NCI-H345 treated with DMSO at 0.1 percent for 48 hours (cell line): Measurements from ENCODE around the gene SYT4.
"Not testable (repeated sequence)": the region's sequence is repeated elsewhere in the genome, so short reads cannot be mapped to it uniquely, and the experiment has no call there.

ENCODE experiments used
- DNase-seq: peaks from one replicate; lab custom pipeline; 2025; ENCODE audit not compliant: unreplicated experiment; lab: John Stamatoyannopoulos, UW

The SYT4 gene, protein sequence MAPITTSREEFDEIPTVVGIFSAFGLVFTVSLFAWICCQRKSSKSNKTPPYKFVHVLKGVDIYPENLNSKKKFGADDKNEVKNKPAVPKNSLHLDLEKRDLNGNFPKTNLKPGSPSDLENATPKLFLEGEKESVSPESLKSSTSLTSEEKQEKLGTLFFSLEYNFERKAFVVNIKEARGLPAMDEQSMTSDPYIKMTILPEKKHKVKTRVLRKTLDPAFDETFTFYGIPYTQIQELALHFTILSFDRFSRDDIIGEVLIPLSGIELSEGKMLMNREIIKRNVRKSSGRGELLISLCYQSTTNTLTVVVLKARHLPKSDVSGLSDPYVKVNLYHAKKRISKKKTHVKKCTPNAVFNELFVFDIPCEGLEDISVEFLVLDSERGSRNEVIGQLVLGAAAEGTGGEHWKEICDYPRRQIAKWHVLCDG

DNA sequence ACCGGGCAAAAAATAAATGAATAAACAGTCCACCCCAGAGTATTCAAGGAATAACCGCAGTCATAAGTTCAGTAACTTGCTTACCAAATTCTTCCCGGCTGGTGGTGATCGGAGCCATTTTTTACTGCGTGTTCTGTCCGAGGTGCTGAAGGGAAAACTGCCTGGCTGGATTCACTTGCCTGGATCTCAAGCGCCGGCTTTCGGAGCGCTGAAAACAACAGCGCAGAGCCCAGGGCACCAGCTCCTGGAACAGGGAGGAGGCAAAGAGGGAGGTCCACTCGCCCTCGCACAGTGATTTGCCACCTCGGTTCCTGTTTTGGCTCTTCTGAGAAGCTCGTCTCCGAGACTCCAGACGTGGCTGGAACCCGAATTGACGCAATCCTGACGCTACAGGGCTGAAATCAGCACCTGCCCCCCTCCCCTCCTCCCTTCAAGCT, at the start of gene SYT4:
Gene SYT4, minus strand, starts transcription at position 327 of the 437 bp plus-strand sequence. Its CDS starts 209 bp downstream, at position 118.
- DNase-seq = peak; percentile 70

GRCh38 chr18:43322132-43322531, 44.8 kb upstream of the SYT4 start:
- no peak for DNase-seq

DNA sequence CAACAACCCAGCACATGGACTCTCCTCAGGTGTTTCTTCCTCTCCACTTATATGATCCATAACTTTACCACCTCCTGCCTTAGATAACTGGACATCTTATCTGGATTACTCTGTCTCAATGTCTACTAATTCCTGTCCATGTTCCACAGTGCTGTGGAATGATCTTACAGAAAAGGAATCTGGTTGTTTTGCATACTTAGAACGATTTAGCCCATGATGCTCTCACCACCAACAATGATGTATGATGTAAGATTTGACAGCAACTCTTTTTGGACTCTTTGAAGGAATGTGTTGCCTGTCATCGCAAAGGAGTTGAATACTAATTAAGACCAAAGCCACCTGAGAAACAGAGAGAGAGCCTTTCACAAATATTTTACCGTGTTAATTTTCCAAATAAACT, 37.7 kb upstream of the SYT4 start:
- no peak for DNase-seq

- DNase-seq = no peak
Observed at GRCh38 chr18:43312891-43313290, 35.6 kb upstream of the SYT4 start.

DNA sequence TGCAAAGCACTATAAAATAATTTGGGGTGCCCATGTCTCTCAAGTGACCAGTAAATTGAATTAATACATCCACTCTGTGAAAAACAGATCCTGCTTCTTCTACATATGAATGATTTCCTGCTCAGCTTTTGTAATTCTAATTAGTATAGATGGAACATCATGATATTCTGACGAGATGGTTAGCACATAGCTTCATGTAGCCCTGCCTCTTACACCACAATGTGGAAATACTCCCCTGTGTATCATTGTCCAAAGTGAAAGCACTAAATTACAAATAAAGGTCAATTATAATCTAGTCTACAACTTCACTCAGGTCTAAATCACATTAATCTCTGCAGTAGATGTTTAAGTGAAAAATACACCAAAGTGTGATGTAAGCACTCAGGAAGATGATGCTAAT, 32.9 kb upstream of the SYT4 start:
- no peak for DNase-seq

GRCh38 chr18:43303376-43303775, 26.1 kb upstream of the SYT4 start:
- no peak for DNase-seq

- DNase-seq = not testable (repeated sequence)
Observed at GRCh38 chr18:43286187-43286586, 8.9 kb upstream of the SYT4 start.

GRCh38 chr18:43283299-43283698, 6.0 kb upstream of the SYT4 start:
- DNase-seq = no peak

GRCh38 chr18:43279015-43279744, 1.9 kb upstream of the SYT4 start:
- DNase-seq = peak; percentile 89

DNA sequence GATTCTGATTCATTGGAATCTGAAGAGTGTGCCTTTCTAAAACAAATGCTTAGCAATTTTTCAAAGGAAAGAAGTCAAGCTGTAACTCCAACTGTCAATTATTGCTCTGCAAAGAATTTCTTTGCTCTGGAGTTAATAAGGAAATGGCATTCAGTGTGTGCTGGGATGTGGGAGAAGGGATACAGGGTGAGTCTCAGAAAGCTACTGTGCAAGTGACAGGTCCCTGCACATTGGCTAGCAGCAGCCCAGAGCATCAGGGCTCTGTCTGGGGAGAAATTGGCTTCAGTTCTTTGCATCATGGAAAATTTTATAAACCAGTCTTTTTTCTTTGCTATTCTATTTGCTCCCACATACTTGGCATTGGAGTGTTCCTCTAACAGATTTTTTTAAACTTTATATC, 1.1 kb upstream of the SYT4 start:
- peak; percentile 30 for DNase-seq

- DNase-seq = peak; percentile 30
Observed at GRCh38 chr18:43276491-43276890, 799 bp downstream of the SYT4 start.

- DNase-seq = no peak
Observed at GRCh38 chr18:43275546-43275945, 1.7 kb downstream of the SYT4 start.

GRCh38 chr18:43274526-43274925, 2.8 kb downstream of the SYT4 start:
- DNase-seq = no peak

GRCh38 chr18:43271593-43272432, 5.5 kb downstream of the SYT4 start:
- peak; percentile 39 for DNase-seq

DNA sequence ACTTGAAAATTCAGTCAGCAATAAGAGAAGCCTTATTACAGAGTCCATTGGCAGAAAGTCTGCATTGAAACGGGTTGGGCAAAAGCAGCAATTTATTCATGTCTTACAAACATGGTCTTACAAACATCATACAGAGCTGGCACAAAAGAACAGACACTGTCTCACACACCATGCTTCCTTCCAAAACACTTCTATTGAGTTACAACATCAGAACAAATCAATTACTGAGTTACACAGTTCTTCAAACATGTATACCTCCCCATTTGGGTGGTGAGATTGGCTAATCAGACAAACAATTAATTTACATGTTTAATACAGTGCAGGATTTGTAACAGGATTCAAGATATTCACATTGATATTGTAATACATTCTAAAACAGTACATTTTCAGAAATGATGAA, 9.5 kb downstream of the SYT4 start:
- DNase-seq = no peak

- DNase-seq = no peak
Observed at GRCh38 chr18:43265465-43265864, 11.8 kb downstream of the SYT4 start.

DNA sequence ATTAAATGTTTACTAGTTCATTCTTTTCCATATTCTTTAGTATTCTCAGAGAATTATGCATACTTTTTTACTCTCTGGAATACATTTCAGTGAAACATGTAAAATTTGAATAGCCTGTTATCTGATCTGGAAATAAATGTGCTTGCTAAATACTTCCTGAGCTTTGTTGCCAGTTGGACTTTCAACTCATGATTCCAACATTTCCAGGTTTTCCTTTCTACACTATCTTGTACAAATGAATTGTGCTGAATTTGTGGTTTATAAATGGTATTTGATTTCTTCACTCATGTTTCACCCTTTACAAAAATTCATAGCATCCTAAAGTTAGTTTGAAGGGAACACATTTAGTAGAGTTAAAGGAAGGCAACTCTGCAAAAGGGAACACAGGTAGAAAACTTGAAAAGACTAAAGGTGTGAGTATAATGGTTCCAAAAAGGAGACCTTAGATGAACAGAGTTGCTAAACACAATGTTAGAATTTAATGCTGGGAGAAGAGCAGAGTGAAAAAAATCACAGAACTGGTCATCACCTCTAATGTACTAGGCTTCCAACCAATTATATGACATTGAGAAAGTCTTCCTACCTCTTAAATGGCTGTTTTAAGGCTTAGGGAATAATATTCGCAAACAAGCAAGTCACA, 28.6 kb downstream of the SYT4 start:
- DNase-seq = no peak

GRCh38 chr18:43247944-43248343, 29.3 kb downstream of the SYT4 start:
- DNase-seq = no peak

DNA sequence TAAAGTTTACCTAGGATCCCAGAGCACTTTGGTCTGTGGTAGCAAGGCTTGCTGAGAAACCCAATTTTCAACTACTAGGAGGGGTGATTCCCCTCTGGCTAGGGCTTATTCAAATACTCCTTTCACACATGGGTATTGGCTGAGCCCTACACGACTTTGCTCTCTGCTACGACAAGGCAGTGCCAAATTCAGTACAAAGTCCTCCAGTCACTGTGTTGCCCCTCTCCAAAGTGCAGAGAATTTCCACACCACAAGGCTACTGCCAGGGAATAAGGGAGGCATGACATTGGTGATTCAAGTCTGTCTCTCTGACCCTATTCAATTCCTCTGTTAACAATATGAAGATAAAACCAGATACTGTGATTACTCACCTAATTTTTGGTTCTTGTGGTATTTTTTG, 38.9 kb downstream of the SYT4 start:
- DNase-seq = no peak

DNA sequence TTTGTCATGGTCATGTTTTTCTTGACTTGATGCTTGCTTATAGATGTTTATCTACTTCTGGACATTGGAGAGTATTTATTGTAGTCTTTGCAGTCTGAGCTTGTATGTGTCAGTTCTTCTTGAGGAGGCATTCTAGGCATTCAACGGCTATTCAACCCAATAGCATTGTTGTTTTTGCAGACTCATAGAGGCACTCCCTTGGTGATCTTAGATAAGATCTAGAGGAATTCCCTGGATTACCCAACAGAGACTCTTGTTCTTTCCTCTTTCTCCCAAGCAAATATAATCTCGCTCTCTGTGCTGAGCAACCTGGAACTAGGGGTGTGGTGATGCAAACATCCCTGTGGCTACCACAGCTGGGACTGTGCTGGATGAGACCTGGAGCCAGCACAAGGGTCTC, 40.4 kb downstream of the SYT4 start:
- no peak for DNase-seq

DNA sequence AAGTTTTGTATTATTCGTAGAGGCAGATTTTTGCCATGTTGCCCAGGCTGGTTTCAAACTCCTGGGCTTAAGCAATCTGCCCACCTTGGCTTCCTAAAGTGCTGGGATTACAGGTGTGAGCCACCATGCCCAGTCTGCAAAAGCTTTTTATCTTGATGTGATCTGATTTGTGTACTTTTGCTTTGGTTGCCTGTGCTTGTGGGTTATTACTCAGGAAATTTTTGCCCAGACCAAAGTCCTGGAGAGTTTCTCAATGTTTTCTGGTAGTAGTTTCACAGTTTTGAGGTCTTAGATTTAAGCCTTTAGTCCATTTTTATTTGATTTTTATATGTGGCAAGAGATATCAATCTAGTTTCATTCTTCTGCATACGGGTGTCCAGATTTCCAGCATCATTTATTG, 42.4 kb downstream of the SYT4 start:
- no peak for DNase-seq
